Right atrium auricular region (tissue), 2 donors: ENCODE data around the gene SYT2. TPM values are rescaled to one million over a fixed set of nuclear protein-coding genes. Genes with fewer than 3 reads are reported as not detected.

Experiments
- DNase-seq: peaks from one replicate; pipeline ENCODE4 v3.0.0-alpha.2; 2019; ENCODE audit warnings: low spot score
- H3K27ac ChIP-seq, 2 donors: fragments of 200-600 bp; sonication (generic); 1 replicate in 1 of 2; 2 replicates in 1 of 2; pipeline ENCODE4 v1.5.1; 2016 to 2019
- H3K27me3 ChIP-seq, 2 donors: fragments of 200-600 bp; sonication (generic); one replicate each; pipeline versions ENCODE4 v1.5.1 to v1.6.0; 2017 to 2019
- H3K36me3 ChIP-seq: fragments of 200-600 bp; sonication (generic); one replicate; pipeline ENCODE4 v1.5.1; 2016
- H3K4me1 ChIP-seq, 2 donors: fragments of 200-600 bp; sonication (generic); one replicate each; pipeline versions ENCODE4 v1.5.1 to v1.6.0; 2017 to 2019
- H3K4me3 ChIP-seq, 2 donors: fragments of 200-600 bp; sonication (generic); 1 replicate in 1 of 2; 2 replicates in 1 of 2; pipeline ENCODE4 v1.5.1; 2017 to 2019; ENCODE audit warnings: mild to moderate bottlenecking in 1 of 2, moderate library complexity in 1 of 2
- H3K9me3 ChIP-seq, 2 donors: fragments of 200-600 bp; sonication (generic); one replicate each; pipeline ENCODE4 v1.5.1; 2019
- CTCF ChIP-seq, 2 donors: fragments of 200-600 bp; sonication (generic); IDR thresholded peaks; one replicate each; pipeline ENCODE4 v1.5.1; 2019; ENCODE audit warnings: antibody characterized with exemption in 2 of 2
- total RNA-seq, 2 donors: library from RNA; depleted of rRNA; stranded (reverse); fragments of >200 nt; gene quantifications; one replicate each; pipeline ENCODE4 v1.1.0, GENCODE V29; 2016

The SYT2 gene
- total RNA-seq, 2 donors from 2014 or later = not detected

- no peaks in the 10 kb centered on the region for H3K4me1 ChIP-seq
- no peak for DNase-seq
- no peak overlapping the region for H3K27ac ChIP-seq
- H3K36me3 ChIP-seq = peaks cover 36% of the 10 kb centered on the region
- H3K9me3 ChIP-seq = no peaks in the 10 kb centered on the region
- TF ChIP-seq CTCF (IDR thresholded peaks at IDR 0.05) = no peak
- no peak overlapping the region for H3K4me3 ChIP-seq
- no peaks in the 10 kb centered on the region for H3K27me3 ChIP-seq
Measured at GRCh38 chr1:202605515-202605914, 104.7 kb downstream of the SYT2 start.

GRCh38 chr1:202603435-202603834, 106.8 kb downstream of the SYT2 start:
- Histone ChIP-seq H3K36me3 (peaks cover 52% of the 10 kb centered on the region), H3K4me1 (peaks cover 0 to 9% of the 10 kb centered on the region in 2 donors), H3K27ac (no peak overlapping the region), H3K4me3 (no peak overlapping the region), H3K9me3 (no peaks in the 10 kb centered on the region), H3K27me3 (no peaks in the 10 kb centered on the region)
- DNase-seq = no peak
- TF ChIP-seq CTCF (IDR thresholded peaks at IDR 0.05) = no peak

- Histone ChIP-seq H3K9me3 (no peaks in the 10 kb centered on the region), H3K4me3 (no peak overlapping the region), H3K36me3 (peaks cover 53% of the 10 kb centered on the region), H3K4me1 (peaks cover 0 to 9% of the 10 kb centered on the region in 2 donors), H3K27ac (no peak overlapping the region), H3K27me3 (no peaks in the 10 kb centered on the region)
- DNase-seq = no peak
- no peak for TF ChIP-seq CTCF (IDR thresholded peaks at IDR 0.05)
Measured at GRCh38 chr1:202600432-202601041, 109.7 kb downstream of the SYT2 start.

- no peak overlapping the region for H3K27ac ChIP-seq
- no peak for DNase-seq
Measured at GRCh38 chr1:202599669-202600431, 110.4 kb downstream of the SYT2 start.

GRCh38 chr1:202597090-202597761, 113.0 kb downstream of the SYT2 start:
- Histone ChIP-seq H3K27me3 (no peaks in the 10 kb centered on the region), H3K4me3 (no peak overlapping the region), H3K27ac (no peak overlapping the region), H3K9me3 (no peaks in the 10 kb centered on the region), H3K4me1 (peaks cover 0 to 10% of the 10 kb centered on the region in 2 donors), H3K36me3 (peaks cover 36% of the 10 kb centered on the region)
- DNase-seq = no peak
- TF ChIP-seq CTCF (IDR thresholded peaks at IDR 0.05) = no peak

More at GRCh38 chr1:202599669-202600431, 110.4 kb downstream of the SYT2 start:
- no peaks in the 10 kb centered on the region for H3K27me3 ChIP-seq
- no peak overlapping the region for H3K4me3 ChIP-seq
- peak; percentile 42 to 81 for TF ChIP-seq CTCF (IDR thresholded peaks at IDR 0.05)
- H3K4me1 ChIP-seq = peaks cover 0 to 9% of the 10 kb centered on the region in 2 donors
- H3K36me3 ChIP-seq = peaks cover 53% of the 10 kb centered on the region
- no peaks in the 10 kb centered on the region for H3K9me3 ChIP-seq
